ENCODE results near the gene MYBL2. TPM values are rescaled to one million over a fixed set of nuclear protein-coding genes. Genes with fewer than 3 reads are reported as not detected.

MYBL2 gene
- total RNA-seq, 2 experiments from 2014 or later = 129 to 132 TPM

DNA sequence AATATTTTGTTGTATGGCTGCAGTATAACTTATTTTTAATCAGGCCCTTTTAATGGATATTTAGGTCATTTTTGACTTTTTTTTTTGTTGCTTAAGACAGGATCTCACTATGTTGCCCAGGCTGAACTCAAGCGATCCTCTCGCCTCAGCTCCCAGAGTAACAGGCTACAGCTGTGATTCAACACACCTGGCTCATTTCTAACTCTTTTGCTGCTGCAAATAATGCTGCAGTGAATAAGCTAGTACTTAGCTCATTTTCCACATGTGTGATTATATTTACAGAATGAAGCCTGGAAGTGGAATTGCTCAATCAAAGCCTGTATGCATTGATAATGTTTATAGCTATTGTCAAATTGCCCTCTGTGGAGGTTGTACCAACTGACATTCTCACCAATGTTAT is 58.8 kb downstream of the MYBL2 start:
- ChIA-PET CTCF (interaction anchor here (1.6 kb wide), 1 partner anchor 25 kb away, joined by 3 read pairs; no protein-coding TSS in a partner anchor), POLR2A (no interaction called here)
- ATAC-seq (no peak), DNase-seq (no peak)
- Mint-ChIP-seq H3K4me1 (ENCODE audit: low read depth) (peaks cover 31% of the 10 kb centered on the region), H3K4me3 (no peak overlapping the region), H3K9me3 (ENCODE audit: insufficient read depth) (peaks cover 11% of the 10 kb centered on the region), H3K36me3 (ENCODE audit: low read depth) (peaks cover 3% of the 10 kb centered on the region), H3K27ac (no peak overlapping the region), H3K27me3 (ENCODE audit: low read depth) (no peaks in the 10 kb centered on the region)

DNA sequence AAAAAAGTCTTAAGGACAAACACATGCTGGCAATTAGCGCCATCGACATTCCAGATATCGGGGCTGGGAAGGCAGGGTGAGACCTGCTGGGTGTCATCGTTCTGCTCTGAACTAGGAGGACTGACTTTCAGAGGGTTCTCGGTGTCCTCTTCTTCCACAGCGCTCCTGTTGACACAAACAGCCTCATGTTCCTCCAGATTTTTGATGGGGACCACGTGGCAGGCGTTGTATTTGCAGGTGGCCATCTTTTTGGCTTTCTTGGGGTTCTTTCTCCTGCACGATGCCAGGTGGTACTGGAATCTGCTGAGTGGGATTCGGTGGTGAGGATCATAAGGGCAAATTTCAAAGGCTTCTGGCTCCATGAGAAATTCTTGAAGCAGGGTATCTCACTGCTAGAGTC is 59.4 kb downstream of the MYBL2 start:
- Mint-ChIP-seq H3K36me3 (ENCODE audit: low read depth) (peaks cover 3% of the 10 kb centered on the region), H3K27me3 (ENCODE audit: low read depth) (no peaks in the 10 kb centered on the region), H3K4me3 (no peak overlapping the region), H3K27ac (no peak overlapping the region), H3K9me3 (ENCODE audit: insufficient read depth) (peaks cover 11% of the 10 kb centered on the region), H3K4me1 (ENCODE audit: low read depth) (peaks cover 27% of the 10 kb centered on the region)
- DNase-seq (no peak), ATAC-seq (no peak)
- POLR2A ChIA-PET = no interaction called here
- CTCF ChIA-PET = interaction anchor here (1.6 kb wide), 1 partner anchor 24 kb away, joined by 3 read pairs; no protein-coding TSS in a partner anchor

DNA sequence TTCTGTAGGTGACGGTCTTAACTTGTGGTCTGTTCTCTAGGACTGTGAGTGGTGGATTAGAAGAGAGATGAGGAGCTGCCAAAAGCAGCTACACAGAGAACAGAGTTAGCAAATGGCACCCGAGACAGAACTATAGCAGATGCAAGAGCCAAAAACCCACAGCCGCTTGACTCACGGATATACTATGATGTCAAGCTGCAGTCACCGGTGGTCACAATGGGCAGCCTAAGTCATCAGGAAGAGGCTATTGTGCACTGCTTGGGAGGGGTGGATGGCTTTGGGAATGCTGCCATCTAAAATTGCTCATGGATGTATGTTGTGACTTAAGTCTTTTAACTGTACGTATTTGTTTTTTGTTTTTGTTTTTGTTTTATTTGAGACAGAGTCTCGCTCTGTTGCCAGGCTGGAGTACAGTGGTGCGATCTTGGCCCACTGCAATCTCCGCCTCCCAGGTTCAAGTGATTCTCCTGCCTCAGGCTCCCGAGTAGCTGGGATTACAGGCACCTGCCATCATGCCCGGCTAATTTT is 60.0 kb downstream of the MYBL2 start, which contains the start of gene GTSF1L:
Gene GTSF1L (minus strand): TSS at position 192 of the 528 bp plus-strand sequence. CDS start 308 bp downstream, outside the sequence.
- ChIA-PET POLR2A (no interaction called here), CTCF (interaction anchor here (0.9 to 2.7 kb wide), 4 partner anchors 11 to 113 kb away, joined by 3 to 11 read pairs (median 7); no protein-coding TSS in a partner anchor)
- Mint-ChIP-seq H3K4me1 (ENCODE audit: low read depth) (peaks cover 26% of the 10 kb centered on the region), H3K36me3 (ENCODE audit: low read depth) (peaks cover 3% of the 10 kb centered on the region), H3K27ac (no peak within 1 kb of the TSS), H3K27me3 (ENCODE audit: low read depth) (no peaks in the 10 kb centered on the region), H3K4me3 (no peak within 1 kb of the TSS), H3K9me3 (ENCODE audit: insufficient read depth) (peaks cover 11% of the 10 kb centered on the region)
- DNase-seq (no peak), ATAC-seq (no peak)

DNA sequence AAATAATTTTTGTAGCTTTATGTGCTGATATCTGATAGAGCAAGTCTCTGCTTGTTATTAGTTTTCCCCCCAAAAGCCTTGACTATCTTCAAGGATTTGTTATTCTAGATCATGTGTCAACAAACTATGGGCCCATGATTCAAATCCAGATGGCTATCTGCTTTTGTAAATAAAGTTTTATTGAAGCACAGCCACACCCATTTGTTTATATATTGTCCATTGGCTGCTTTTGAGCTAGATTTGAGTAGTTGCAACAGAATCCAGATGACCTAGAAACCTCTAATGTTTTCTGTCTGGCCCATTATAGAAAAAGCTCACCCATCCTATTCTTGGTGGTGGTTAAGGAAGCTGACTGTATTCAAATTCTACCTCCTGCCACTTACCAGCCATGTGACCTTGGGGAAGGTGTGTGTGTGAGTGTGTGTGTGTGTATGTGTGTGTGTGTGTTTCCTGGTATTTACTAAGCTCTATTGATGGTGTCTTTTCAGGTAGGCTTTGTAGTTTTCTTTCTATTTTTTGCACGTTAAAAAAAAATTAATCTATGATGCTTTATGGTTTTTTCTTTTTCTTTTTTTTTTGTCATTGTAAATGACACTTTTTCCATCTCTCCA is 61.2 kb downstream of the MYBL2 start:
- ChIA-PET CTCF (interaction anchor here (1.0 to 2.7 kb wide), 6 partner anchors 10 to 323 kb away, joined by 3 to 13 read pairs (median 7); no protein-coding TSS in a partner anchor), POLR2A (interaction anchor here (0.7 kb wide), 1 partner anchor 17 kb away, joined by 3 read pairs; no protein-coding TSS in a partner anchor)
- Mint-ChIP-seq H3K27me3 (ENCODE audit: low read depth) (no peaks in the 10 kb centered on the region), H3K36me3 (ENCODE audit: low read depth) (peaks cover 3% of the 10 kb centered on the region), H3K4me1 (ENCODE audit: low read depth) (peaks cover 26% of the 10 kb centered on the region), H3K27ac (no peak overlapping the region), H3K4me3 (no peak overlapping the region), H3K9me3 (ENCODE audit: insufficient read depth) (peaks cover 11% of the 10 kb centered on the region)
- DNase-seq = peak; percentile 36
- ATAC-seq = no peak

DNA sequence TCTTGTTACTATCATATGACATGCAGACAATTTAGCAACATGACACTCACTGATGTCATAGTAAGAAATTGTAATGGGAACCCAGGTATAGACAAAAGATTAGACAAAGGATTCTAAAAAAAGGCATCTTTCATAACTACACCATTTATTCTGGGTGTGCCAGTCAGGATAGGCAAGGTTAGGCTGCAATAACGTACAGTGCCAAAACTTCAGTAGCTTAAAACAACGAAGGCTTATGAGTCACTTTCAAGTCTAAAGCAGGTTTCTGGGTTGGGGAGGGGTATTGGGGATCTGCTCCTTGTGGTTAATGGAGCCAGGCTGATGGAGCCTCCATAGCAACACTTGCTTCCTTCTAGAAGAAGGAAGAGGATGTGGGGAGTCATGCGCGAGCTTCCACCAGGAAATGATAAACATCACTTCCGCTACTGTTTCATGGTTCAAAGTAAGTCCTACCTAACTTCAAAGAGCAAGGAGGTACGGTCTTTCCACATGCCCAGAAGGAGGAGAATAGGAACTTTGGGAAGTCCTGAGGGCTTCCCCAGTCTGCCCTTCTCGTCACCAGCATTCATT is 61.9 kb downstream of the MYBL2 start:
- peaks cover 3% of the 10 kb centered on the region for H3K36me3 Mint-ChIP-seq (ENCODE audit: low read depth)
- no peak overlapping the region for H3K4me3 Mint-ChIP-seq
- ChIA-PET POLR2A (interaction anchor here (0.7 to 0.8 kb wide), 2 partner anchors 17 to 61 kb away, joined by 3 read pairs; no protein-coding TSS in a partner anchor), CTCF (interaction anchor here (1.0 to 2.7 kb wide), 6 partner anchors 9 to 323 kb away, joined by 3 to 13 read pairs (median 7); no protein-coding TSS in a partner anchor)
- peaks cover 27% of the 10 kb centered on the region for H3K4me1 Mint-ChIP-seq (ENCODE audit: low read depth)
- no peak for ATAC-seq
- peaks cover 11% of the 10 kb centered on the region for H3K9me3 Mint-ChIP-seq (ENCODE audit: insufficient read depth)
- no peak for DNase-seq
- H3K27ac Mint-ChIP-seq = peak overlapping the region; percentile 31
- H3K27me3 Mint-ChIP-seq (ENCODE audit: low read depth) = no peaks in the 10 kb centered on the region

DNA sequence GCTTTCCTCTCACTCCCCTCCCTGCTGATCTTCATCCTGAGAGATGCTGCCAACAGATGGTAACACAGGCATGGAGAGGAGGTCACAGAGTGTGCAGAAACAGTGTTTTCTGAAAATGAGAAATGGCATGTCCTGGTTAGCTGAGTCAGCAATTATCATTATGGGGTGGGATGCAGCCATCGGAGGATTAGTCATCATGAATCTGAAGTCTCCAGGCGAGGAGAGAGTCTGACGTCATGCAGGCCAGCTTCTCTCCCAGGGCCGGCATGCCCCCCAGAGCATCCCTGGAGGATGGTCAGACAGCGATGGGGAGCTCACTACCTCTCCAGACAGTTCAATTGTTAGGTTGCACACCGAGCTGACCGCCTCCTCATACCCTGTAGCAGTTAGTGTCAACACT is 64.6 kb downstream of the MYBL2 start:
- Mint-ChIP-seq H3K27ac (no peak overlapping the region), H3K4me3 (no peak overlapping the region), H3K9me3 (ENCODE audit: insufficient read depth) (peaks cover 11% of the 10 kb centered on the region), H3K36me3 (ENCODE audit: low read depth) (peaks cover 3% of the 10 kb centered on the region), H3K27me3 (ENCODE audit: low read depth) (no peaks in the 10 kb centered on the region), H3K4me1 (ENCODE audit: low read depth) (peaks cover 29% of the 10 kb centered on the region)
- CTCF ChIA-PET = interaction anchor here (0.8 kb wide), 1 partner anchor 38 kb away, joined by 3 read pairs; no protein-coding TSS in a partner anchor
- DNase-seq (no peak), ATAC-seq (no peak)
- POLR2A ChIA-PET = interaction anchor here (1.2 kb wide), 1 partner anchor 13 kb away, joined by 4 read pairs; no protein-coding TSS in a partner anchor

DNA sequence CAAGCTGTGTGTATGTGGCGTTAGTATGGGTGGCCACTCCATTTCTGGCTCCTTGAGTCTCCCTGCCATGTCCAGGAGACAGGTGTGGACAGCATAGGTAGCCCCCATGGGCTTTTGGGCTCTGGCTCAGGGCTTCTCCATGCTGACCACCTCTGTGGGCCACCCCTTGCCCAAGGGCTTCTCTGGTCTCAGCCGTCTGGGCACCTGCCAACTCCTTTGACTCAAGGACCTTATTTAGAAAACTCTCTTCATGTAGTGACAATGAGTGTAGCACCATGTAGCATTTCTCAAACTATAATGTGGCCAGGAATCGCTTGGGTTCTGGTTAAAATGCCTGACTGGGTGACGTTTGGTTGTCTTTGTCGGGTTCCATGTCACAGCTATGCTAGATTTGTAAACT is 65.0 kb downstream of the MYBL2 start:
- DNase-seq (no peak), ATAC-seq (no peak)
- H3K4me3 Mint-ChIP-seq = no peak overlapping the region
- H3K27ac Mint-ChIP-seq = no peak overlapping the region
- peaks cover 3% of the 10 kb centered on the region for H3K36me3 Mint-ChIP-seq (ENCODE audit: low read depth)
- H3K27me3 Mint-ChIP-seq (ENCODE audit: low read depth) = no peaks in the 10 kb centered on the region
- ChIA-PET POLR2A (interaction anchor here (1.2 kb wide), 1 partner anchor 13 kb away, joined by 4 read pairs; no protein-coding TSS in a partner anchor), CTCF (interaction anchor here (2.0 kb wide), 1 partner anchor 19 kb away, joined by 9 read pairs; no protein-coding TSS in a partner anchor)
- peaks cover 34% of the 10 kb centered on the region for H3K4me1 Mint-ChIP-seq (ENCODE audit: low read depth)
- peaks cover 11% of the 10 kb centered on the region for H3K9me3 Mint-ChIP-seq (ENCODE audit: insufficient read depth)

DNA sequence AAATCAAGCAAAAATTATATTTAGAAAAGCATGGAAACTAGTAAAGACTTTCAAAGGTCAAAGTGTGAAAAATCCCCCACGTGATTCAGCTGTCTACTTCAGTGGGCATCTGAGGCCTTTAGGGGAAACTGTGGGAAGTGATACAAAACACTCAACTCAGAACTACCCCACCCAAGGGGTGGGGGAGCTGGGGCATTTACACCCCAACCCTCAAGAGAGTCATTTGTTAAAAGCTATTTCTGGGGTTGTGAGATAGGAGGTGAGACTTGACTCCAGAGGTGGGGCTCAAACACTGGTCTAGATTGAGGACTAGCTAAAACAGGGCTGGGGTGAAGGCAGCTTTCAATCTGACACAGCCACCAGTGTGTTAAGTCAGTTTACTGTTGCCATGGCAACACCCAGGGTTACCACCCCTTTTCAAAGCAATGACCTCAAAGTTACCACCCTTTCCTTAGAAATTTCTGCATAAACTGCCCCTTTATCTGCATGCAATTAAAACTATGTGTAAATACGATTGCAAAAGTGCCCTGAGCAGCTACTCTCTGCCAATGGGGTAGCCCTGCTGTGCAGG is 69.8 kb downstream of the MYBL2 start:
- POLR2A ChIA-PET = interaction anchor here (1.1 kb wide), 1 partner anchor 15 kb away, joined by 3 read pairs; no protein-coding TSS in a partner anchor
- peak; percentile 41 for DNase-seq
- no peak overlapping the region for H3K27ac Mint-ChIP-seq
- no peaks in the 10 kb centered on the region for H3K36me3 Mint-ChIP-seq (ENCODE audit: low read depth)
- H3K9me3 Mint-ChIP-seq (ENCODE audit: insufficient read depth) = no peaks in the 10 kb centered on the region
- CTCF ChIA-PET = interaction anchor here (1.0 to 3.4 kb wide), 9 partner anchors 8 to 344 kb away, joined by 3 to 11 read pairs (median 7); no protein-coding TSS in a partner anchor
- peak; percentile 73 for ATAC-seq
- no peak overlapping the region for H3K4me3 Mint-ChIP-seq
- peaks cover 23% of the 10 kb centered on the region for H3K4me1 Mint-ChIP-seq (ENCODE audit: low read depth)
- no peaks in the 10 kb centered on the region for H3K27me3 Mint-ChIP-seq (ENCODE audit: low read depth)

DNA sequence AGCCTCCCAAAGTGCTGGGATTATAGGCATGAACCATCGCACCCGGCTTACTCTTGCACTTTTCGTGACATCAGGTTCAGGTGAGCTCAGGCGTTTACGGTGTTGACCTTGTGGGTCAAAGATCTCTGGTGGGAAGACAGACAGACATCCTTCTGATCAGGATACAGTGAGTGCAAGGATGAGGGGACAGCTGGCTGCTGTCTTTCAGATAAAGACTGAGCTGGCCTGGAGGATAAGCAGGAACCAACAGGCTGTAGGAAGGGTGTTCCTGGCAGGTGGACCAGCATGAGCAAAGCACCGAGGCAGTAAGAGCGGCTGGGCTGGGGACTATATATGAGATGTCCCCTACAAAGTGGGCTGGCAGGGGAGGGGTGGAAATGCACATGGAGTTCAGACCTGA is 71.0 kb downstream of the MYBL2 start:
- Mint-ChIP-seq H3K27me3 (ENCODE audit: low read depth) (no peaks in the 10 kb centered on the region), H3K9me3 (ENCODE audit: insufficient read depth) (no peaks in the 10 kb centered on the region), H3K4me1 (ENCODE audit: low read depth) (peaks cover 17% of the 10 kb centered on the region), H3K27ac (no peak overlapping the region), H3K4me3 (no peak overlapping the region), H3K36me3 (ENCODE audit: low read depth) (no peaks in the 10 kb centered on the region)
- POLR2A ChIA-PET = no interaction called here
- no peak for ATAC-seq
- DNase-seq = no peak
- CTCF ChIA-PET = interaction anchor here (1.7 to 3.4 kb wide), 4 partner anchors 10 to 343 kb away, joined by 7 to 11 read pairs (median 10); no protein-coding TSS in a partner anchor

DNA sequence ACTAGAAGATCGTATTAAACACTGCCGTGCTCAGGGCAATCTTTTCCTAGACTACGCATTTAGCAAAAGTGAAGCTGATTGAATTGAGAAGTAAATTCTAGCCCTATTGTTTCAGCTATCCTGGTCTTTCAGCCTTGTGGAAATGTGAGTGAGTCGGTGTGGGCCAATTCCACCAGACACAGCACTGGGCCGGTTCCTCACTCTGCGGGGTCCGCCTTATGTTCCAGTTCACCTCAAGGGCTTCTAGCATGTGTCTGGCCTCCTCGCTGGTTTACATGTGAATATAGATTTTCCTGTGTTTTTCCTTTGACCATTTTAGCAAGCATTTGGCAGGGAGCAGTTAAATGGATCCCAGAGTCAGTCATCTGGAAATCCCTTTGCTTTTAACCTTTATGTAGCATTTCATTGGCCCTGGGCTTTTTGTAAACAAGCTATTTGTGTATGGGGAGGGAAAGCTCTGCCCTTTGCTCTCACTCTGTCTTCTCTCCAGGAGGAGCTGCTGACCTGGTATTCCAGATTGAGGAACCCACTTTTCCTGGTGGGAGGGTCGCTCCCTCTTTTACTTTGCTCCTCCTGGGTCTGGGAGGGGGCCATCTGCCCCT is 72.3 kb downstream of the MYBL2 start:
- H3K4me3 Mint-ChIP-seq = no peak overlapping the region
- ChIA-PET CTCF (interaction anchor here (1.1 to 3.4 kb wide), 2 partner anchors 10 to 11 kb away, joined by 4 to 11 read pairs; no protein-coding TSS in a partner anchor), POLR2A (no interaction called here)
- peaks cover 10% of the 10 kb centered on the region for H3K4me1 Mint-ChIP-seq (ENCODE audit: low read depth)
- no peak overlapping the region for H3K27ac Mint-ChIP-seq
- no peaks in the 10 kb centered on the region for H3K36me3 Mint-ChIP-seq (ENCODE audit: low read depth)
- no peak for DNase-seq
- H3K9me3 Mint-ChIP-seq (ENCODE audit: insufficient read depth) = no peaks in the 10 kb centered on the region
- no peak for ATAC-seq
- H3K27me3 Mint-ChIP-seq (ENCODE audit: low read depth) = peaks cover 4% of the 10 kb centered on the region

DNA sequence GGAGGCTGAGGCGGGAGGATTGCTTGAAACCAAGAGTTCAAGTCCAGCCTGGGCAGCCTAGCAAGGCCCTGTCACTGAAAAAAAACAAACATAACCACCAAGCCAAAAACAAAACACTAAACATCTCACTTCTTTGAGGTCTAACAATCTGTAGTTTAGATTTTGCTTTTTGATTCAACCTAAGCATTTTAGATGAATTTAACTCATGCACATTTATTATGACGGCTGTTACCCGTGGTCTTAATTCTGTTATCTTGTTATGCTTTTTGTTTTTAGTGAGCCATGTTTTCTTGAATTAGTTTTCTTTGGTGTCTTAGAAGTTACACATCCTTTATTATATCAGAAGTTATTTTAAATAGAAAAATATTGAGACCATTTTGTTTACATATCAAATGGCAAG is 73.7 kb downstream of the MYBL2 start:
- DNase-seq = no peak
- ATAC-seq = no peak
- Mint-ChIP-seq H3K4me3 (no peak overlapping the region), H3K27ac (no peak overlapping the region), H3K9me3 (ENCODE audit: insufficient read depth) (no peaks in the 10 kb centered on the region), H3K27me3 (ENCODE audit: low read depth) (peaks cover 4% of the 10 kb centered on the region), H3K36me3 (ENCODE audit: low read depth) (no peaks in the 10 kb centered on the region), H3K4me1 (ENCODE audit: low read depth) (peaks cover 14% of the 10 kb centered on the region)
- ChIA-PET CTCF (no interaction called here), POLR2A (no interaction called here)
